ENCODE data around the gene DIP2C.

- TF ChIP-seq CTCF (IDR thresholded peaks at IDR 0.05) (no peak), POLR2AphosphoS5 (IDR thresholded peaks at IDR 0.05) (peak in 1 of 3 donors; percentile 49), POLR2A (IDR thresholded peaks at IDR 0.05) (no peak)
Measured at GRCh38 chr10:621981-622740, 67.3 kb downstream of the DIP2C start.

All from transverse colon (tissue), 4 donors.